Smooth muscle cell of trachea (primary cell): ENCODE measurements around the gene CRY2. TPM values are rescaled to one million over a fixed set of nuclear protein-coding genes. Genes with fewer than 3 reads are reported as not detected.

Experiments
- total RNA-seq: library from RNA; depleted of rRNA; stranded (reverse); fragments of >200 nt; gene quantifications from 2 replicates; pipeline ENCODE4 v1.2.1, GENCODE V29; 2014

The CRY2 gene
- total RNA-seq = 15.0 and 22.2 TPM in 2 replicates

DNA sequence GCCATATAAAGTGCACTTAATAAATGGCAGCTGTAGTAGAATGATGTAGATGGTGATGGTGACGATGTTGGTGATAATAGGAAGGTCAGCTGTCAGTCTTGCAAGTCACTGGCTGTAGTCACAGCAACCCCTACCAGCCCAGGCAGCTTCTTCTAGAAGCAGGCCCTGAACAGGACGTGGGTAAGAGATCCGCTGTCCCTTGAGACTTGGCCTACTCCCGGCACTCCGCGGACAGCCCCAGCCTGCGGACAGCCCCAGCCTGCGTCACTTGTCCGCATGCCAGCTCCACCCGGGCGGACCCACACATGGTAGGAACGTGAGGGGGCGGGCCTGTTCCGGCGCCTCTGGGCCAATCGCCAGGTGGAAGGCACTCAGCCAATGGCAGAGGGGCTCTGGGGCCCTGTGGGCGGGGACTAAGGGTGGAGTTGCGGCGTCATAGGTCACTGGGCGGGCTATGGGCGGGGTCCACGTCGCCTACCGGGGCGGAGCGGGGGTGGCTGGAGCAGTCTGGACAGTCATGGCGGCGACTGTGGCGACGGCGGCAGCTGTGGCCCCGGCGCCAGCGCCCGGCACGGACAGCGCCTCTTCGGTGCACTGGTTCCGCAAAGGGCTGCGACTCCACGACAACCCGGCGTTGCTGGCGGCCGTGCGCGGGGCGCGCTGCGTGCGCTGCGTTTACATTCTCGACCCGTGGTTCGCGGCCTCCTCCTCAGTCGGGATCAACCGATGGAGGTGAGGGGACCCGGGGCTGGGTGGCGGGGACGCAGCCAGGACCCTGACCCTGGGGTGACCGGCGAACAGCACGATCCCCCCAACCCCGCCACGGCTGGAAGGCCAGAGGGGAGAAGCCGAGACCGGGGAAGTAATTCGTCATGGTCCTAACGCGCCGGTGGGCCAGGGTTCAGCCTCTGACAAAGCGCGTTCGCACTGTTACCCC, at the start of gene CRY2:
Gene CRY2 (plus strand): TSS at position 502 of the 937 bp plus-strand sequence. CDS start 16 bp downstream, at position 518.

DNA sequence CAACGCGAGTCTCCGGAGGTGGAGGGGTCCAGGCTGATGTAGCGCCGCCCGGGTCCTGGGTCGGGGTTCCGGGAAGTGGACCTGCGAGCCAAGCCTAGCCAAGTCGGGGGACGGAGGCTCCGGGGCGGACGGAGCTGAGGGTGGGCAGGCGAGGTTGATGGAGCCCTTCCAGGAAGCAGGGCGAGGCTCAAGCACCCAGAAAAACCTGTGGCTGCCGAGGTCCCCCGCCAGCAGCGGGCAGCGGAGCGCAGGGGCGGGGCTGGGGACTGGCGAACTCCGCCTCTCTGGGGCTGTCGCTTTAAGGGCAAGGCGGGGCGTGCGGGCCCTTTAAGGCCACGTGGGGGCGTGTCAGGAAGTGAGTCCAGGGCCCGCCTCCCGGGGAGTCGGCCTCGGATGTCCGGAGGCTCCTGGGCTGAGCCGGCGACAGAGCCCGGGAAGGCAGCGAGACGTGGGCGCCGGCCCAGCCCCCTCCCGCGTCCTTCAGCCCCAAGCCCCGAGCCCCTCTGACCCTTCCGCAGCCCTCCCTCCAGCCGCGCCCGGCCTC, 42.4 kb upstream of the CRY2 start, which contains the start of gene SLC35C1:
Gene SLC35C1 (plus strand): TSS at position 389 of the 544 bp plus-strand sequence. CDS start 653 bp downstream, outside the sequence.

DNA sequence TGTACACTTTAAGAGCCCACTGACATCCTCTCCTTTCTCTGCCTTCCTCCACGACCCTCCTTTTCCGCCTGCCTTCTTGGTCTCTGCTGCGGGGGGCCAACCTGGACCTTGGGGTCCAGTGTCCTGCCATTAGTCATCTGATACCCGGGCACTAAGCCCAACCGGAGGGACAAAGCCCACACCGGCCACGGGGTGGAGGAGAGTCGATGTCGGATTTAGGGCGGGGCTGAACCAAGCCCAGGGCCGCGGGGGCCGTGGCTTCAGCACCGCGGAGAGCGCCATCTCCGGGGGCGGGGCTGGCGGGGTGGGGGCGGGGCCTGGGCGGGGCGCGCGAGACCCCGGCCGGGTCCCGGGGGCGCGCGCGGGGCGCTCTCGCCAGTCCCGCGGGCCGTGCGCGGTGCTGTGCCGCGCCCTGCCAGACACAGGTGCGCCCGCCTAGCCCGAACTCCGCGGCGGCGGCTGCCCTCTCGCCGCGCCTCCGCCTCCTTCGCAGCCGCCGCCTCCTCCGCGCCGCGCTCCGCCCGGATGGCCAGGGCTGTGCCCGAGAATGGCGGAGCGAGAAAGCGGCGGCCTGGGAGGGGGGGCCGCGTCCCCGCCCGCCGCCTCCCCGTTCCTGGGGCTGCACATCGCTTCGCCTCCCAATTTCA, 38.1 kb downstream of the CRY2 start, which contains the start of gene MAPK8IP1:
Gene MAPK8IP1 (plus strand): TSS at position 378 of the 647 bp plus-strand sequence. CDS start 170 bp downstream, at position 548.

DNA sequence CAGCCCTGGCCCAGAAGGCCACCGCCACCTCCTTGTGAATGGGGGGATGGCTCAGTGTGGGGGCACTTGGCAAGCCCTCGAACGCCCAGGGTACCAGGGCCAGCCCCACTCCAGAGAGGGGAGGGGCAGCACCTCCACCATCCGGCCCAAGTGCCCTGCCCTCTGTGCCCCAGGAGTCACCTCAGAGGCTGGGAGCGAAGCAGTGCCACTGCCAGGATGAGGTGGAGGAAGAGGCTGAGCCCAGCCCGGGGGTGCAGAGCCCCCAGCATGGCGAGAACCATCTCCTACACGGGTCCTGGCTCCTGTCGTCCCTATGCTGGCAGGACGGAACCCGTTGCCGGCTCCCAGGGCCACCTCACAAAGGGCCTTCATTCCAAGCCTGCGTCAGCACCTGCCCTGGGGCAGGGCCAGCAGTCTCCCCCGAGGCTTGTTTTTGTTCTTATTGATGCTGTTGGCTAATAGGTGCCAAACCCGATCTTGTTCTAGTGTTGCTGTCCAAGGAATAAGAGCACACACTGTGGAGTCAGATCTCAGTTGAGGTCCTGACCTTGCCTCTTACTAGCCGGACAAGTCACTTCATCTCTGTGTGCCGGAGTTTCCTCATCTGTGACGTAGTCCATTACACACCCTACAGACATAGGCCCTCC, 59.8 kb downstream of the CRY2 start, which contains the start of gene FREY1:
Gene FREY1 (minus strand): TSS at position 307 of the 647 bp plus-strand sequence. CDS start 26 bp downstream, at position 281.

DNA sequence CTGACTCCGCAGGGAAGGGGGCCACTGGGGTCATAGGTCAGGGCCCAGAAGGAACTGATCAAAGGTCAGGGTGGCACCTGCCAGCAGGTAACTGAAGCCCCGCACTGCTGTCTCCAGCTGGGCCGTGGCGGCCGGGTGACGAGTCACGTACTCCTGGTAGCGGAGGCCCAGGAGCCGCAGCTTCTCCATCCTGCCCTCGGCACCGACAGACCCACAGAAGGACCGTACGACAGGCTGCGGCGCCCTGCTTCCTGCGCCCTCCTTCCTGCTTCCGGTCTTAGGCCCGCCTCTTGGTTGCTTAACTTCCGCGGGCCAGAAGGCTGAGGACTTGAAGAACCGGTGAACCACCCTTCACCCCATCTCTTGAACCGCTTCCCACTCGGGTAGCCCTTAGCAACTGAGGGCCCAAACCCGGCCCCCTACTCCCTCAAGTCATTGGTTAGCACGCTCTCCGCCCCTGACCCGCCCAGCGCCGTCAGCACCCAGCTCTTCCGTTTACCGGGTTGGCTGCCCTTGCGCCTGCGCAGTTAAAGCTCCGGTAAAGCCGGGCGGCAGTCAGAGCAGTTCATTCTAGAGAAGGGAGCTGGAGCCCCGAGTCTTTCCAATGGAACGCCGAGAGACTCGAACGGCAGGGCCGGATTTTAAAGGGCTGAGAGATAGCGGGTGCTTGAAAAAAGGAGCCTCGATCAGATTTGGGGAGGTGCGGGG, 70.5 kb downstream of the CRY2 start, which contains the start of gene PEX16:
Gene PEX16 (minus strand): TSS at position 255 of the 708 bp plus-strand sequence. CDS start 66 bp downstream, at position 189.

DNA sequence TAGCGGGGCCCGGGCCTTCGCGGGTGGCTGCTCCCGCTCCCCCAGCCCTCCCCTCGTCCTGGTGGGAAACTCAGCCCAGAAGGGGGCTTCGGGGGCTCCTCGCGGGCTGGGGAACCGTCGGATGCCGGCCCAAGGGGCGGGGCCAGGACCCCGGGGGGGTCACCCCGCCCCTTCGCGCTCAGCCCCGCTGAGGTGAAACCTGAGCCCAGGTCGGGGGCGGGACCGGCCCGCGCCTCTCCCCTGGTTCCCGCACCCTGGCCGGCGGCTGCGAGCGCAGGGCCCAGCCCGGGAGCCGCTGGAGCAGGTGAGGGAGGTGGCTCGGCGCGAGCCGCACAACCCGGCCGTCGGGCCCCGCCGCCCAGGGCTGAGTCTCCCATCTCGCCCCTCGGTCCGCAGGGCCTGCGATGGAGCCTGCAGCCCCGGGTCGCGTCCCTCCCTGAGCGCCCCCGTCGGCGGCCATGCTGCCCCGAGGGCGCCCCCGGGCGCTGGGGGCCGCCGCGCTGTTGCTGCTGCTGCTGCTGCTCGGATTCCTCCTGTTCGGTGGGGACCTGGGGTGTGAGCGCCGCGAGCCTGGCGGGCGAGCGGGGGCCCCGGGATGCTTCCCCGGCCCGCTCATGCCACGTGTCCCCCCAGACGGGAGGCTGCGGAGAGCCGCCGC, 75.3 kb downstream of the CRY2 start, which contains the start of gene LARGE2:
Gene LARGE2 (plus strand): TSS at position 232 of the 658 bp plus-strand sequence. CDS start 227 bp downstream, at position 459.

Other genes with a start within 250 kb of the CRY2 start
- 0.15 and 0.17 TPM in 2 replicates for gene CHST1, start 181.9 kb upstream of the CRY2 start, total RNA-seq
- 9.9 and 13.7 TPM in 2 replicates for gene SLC35C1, start 42.3 kb upstream of the CRY2 start, total RNA-seq
- gene MAPK8IP1, start 38.2 kb downstream of the CRY2 start, total RNA-seq = 8.1 and 17.4 TPM in 2 replicates
- gene FREY1, start 59.8 kb downstream of the CRY2 start, total RNA-seq = 0.44 and 2.3 TPM in 2 replicates
- gene PEX16, start 70.4 kb downstream of the CRY2 start, total RNA-seq = 36.8 and 37.5 TPM in 2 replicates
- under 0.01 TPM in 1 of 2 replicates, not detected in the other for gene LARGE2, start 75.2 kb downstream of the CRY2 start, total RNA-seq